Measurements from ENCODE around the gene CAB39L. TPM values are rescaled to one million over a fixed set of nuclear protein-coding genes. Genes with fewer than 3 reads are reported as not detected.
A peak's percentile ranks its signal among the peaks of the same experiment; 100 is the strongest.

The CAB39L gene
- total RNA-seq: 10 to 100 TPM in 1 of 2 donors, 1 to 10 TPM in 1; 5.1 to 13.8 TPM

DNA sequence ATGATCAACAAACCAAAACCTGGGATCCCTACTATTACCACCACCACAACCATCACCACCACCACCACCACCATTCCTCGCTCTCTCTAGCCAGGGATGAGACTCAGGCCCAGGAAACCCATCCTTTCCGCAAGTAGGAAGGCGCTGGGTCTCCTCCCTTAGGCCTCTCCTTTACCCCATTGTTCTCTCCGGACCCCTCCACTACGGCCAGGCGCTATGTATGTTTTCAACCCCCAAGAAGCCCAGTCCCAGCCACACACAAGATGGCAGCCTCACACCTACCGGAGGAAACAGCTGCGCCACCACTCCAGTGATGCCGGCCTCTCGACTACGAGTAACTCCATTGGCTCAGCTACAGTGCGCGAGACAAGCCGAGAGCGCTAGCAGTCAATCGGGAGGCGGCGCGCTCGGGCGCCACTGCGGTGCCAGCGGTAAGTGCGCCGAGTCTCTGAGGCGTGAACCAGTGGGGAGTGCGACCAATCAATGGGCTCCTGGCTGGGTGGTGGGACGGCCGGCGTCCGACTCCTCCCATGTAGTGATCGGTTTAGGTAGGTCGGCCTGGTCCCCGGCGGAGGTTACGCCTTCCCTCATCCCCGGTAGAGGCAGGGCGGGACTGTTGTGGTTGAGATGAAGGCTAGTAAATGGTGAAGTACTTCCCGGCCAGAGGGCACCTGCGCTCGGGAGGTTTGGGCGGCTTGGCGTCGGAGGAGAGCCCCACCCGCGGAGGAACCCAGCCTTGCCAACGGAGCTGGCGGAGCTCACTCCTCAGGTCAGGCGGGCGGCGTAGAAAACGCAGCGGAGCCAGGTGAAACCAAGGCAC lies at the start of gene CAB39L, which contains the start of gene SETDB2:
Gene CAB39L, minus strand, starts transcription at position 361 of the 820 bp plus-strand sequence. CDS start 61,154 bp downstream, outside the sequence.
Gene SETDB2, plus strand, starts transcription at position 571 of the 820 bp plus-strand sequence. CDS start 7,620 bp downstream, outside the sequence.
- H3K4me3 Mint-ChIP-seq: peak within 1 kb of the TSS; percentile 87
- peak; percentile 93 for ATAC-seq (replicated peaks)
- no peaks in the 10 kb centered on the region for H3K9me3 Mint-ChIP-seq
- H3K27me3 Mint-ChIP-seq: no peaks in the 10 kb centered on the region
- peaks cover 17% of the 10 kb centered on the region for H3K4me1 Mint-ChIP-seq
- peak within 1 kb of the TSS; percentile 97 for H3K27ac Mint-ChIP-seq
- peaks cover 40% of the 10 kb centered on the region for H3K36me3 Mint-ChIP-seq (ENCODE audit: low read depth)

DNA sequence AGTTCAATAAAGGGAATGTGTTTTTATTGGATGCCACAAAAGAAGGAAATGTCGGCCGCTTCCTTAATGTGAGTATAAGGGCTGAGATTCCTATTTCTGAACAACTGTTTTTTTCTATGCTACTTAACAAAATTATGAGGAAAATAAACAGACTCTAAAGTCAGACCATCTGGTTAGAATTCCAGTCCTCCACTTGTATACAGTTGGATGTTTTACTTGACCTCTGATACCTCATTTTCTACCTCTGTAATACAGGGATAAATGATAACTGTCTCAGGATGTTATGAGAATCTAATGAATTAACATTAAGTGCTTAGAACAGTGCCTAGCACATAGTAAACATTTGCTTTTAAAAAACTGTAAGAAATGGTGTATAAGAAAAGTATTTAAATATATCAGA lies 44.7 kb upstream of the CAB39L start:
- H3K27ac Mint-ChIP-seq: no peak overlapping the region
- ATAC-seq (replicated peaks): no peak
- peaks cover 59% of the 10 kb centered on the region for H3K36me3 Mint-ChIP-seq (ENCODE audit: low read depth)
- no peak overlapping the region for H3K4me3 Mint-ChIP-seq
- H3K9me3 Mint-ChIP-seq: no peaks in the 10 kb centered on the region
- H3K4me1 Mint-ChIP-seq: no peaks in the 10 kb centered on the region
- no peaks in the 10 kb centered on the region for H3K27me3 Mint-ChIP-seq

DNA sequence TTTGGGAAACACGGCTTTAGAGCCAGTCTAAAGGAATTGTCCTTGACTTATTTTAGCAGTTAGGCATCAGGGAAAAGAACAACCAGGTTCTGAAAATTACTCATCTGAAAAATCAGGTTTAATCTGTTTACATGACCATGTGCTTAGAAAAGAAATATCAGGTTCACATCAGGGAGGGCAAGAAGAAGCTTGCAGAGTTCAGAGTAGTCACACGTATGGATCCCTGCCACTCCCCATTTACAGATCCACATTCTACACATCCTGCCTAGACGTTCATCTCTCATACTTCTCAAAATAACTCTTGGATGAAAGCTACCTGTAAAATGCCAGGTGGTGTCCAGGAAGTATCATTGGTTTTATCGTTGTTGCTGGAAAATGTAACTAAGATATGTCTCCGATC lies 37.9 kb upstream of the CAB39L start:
- no peak overlapping the region for H3K27ac Mint-ChIP-seq
- no peaks in the 10 kb centered on the region for H3K9me3 Mint-ChIP-seq
- H3K27me3 Mint-ChIP-seq: no peaks in the 10 kb centered on the region
- H3K4me3 Mint-ChIP-seq: no peak overlapping the region
- no peaks in the 10 kb centered on the region for H3K4me1 Mint-ChIP-seq
- ATAC-seq (replicated peaks): no peak
- peaks cover 95% of the 10 kb centered on the region for H3K36me3 Mint-ChIP-seq (ENCODE audit: low read depth)

DNA sequence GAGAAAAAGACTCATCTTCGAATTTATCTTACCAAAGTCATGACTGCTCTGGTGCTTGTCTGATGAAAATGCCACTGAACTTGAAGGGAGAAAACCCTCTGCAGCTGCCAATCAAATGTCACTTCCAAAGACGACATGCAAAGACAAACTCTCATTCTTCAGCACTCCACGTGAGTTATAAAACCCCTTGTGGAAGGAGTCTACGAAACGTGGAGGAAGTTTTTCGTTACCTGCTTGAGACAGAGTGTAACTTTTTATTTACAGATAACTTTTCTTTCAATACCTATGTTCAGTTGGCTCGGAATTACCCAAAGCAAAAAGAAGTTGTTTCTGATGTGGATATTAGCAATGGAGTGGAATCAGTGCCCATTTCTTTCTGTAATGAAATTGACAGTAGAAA lies 32.7 kb upstream of the CAB39L start:
- Mint-ChIP-seq H3K4me1 (no peaks in the 10 kb centered on the region), H3K4me3 (no peak overlapping the region), H3K9me3 (no peaks in the 10 kb centered on the region), H3K36me3 (ENCODE audit: low read depth) (peaks cover 92% of the 10 kb centered on the region), H3K27ac (no peak overlapping the region), H3K27me3 (no peaks in the 10 kb centered on the region)
- ATAC-seq (replicated peaks): no peak

DNA sequence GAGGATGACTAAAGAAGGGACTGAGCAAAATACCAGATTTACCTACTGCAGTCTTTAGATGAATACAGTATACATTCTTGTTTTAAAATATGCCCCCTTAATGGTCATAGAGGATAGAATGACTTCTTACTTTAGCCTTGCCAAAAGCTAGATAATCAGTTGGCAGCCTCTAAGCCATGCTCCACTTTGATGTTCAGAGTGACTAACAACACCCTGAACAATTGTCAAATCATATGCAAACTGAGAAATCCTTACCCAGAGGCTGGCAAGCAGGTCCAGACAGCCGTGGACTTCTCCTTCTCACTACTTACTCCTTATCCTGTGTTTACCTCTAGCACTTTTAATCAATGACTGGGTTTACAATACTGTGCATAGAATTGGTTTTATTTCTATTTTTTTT lies 28.3 kb upstream of the CAB39L start:
- Mint-ChIP-seq H3K36me3 (ENCODE audit: low read depth) (peaks cover 92% of the 10 kb centered on the region), H3K9me3 (no peaks in the 10 kb centered on the region), H3K27me3 (no peaks in the 10 kb centered on the region), H3K27ac (no peak overlapping the region), H3K4me1 (no peaks in the 10 kb centered on the region), H3K4me3 (no peak overlapping the region)
- peak; percentile 31 for ATAC-seq (replicated peaks)

DNA sequence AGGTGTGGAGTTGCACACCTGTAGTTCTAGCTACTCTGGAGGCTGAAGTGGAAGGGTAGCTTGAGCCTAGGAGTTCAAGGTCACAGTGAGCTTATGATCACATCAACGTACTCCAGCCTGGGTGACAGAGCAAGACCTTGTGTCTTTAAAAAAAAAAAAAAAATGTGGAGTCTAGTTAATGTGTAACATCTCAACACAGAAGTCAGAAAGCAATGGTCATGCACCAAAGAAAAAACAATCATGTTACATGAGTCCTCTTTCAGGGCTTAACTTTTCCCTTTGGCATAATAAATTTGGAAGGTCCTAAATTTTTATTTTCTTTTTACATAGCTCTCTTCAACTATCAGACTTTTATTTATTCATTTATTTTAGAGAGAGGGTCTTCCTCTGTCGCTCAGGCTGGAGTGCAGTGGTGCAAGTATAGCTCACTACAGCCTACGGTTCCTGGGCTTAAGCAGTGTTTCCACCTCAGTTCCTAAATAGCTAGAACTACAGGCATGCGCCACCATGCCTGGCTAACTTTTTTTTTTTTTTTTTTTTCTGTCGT lies 22.5 kb upstream of the CAB39L start:
- H3K36me3 Mint-ChIP-seq (ENCODE audit: low read depth): peaks cover 100% of the 10 kb centered on the region
- ATAC-seq (replicated peaks): no peak
- no peaks in the 10 kb centered on the region for H3K9me3 Mint-ChIP-seq
- no peak overlapping the region for H3K4me3 Mint-ChIP-seq
- H3K27me3 Mint-ChIP-seq: no peaks in the 10 kb centered on the region
- no peak overlapping the region for H3K27ac Mint-ChIP-seq
- H3K4me1 Mint-ChIP-seq: no peaks in the 10 kb centered on the region

DNA sequence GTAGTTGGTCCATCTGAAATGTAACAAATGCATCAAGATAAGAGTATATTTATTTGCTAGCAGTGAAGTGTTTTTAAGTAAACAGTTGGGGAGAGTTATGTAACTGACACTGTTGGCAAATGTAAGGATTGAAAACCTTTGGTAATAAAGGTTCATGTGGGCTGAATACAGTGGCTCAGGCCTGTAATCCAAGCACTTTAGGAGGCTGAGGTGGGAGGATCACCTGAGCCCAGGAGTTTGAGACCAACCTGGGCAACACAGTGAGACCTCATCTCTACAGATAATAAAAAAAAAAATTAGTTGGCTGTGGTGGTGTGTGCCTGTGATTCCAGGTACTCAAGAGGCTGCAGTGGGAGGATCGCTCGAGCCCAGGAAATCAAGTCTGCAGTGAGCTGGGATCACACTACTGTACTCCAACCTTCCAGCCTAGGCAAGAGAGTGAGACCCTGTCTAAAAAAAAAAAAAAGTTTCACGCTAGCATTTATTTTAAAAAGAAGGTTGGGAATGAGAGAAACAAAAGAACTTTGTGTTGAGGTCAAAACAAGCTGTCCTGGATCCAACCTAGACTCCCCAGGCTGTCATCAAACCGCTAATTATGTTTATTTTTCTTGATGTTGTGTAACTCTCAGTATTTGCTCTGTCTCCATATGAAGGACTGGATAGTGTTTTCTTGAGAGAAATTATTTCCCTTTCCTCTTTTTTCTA lies 20.9 kb upstream of the CAB39L start:
- H3K4me1 Mint-ChIP-seq: no peaks in the 10 kb centered on the region
- no peaks in the 10 kb centered on the region for H3K9me3 Mint-ChIP-seq
- peaks cover 99% of the 10 kb centered on the region for H3K36me3 Mint-ChIP-seq (ENCODE audit: low read depth)
- H3K27ac Mint-ChIP-seq: no peak overlapping the region
- no peak for ATAC-seq (replicated peaks)
- H3K4me3 Mint-ChIP-seq: no peak overlapping the region
- no peaks in the 10 kb centered on the region for H3K27me3 Mint-ChIP-seq

DNA sequence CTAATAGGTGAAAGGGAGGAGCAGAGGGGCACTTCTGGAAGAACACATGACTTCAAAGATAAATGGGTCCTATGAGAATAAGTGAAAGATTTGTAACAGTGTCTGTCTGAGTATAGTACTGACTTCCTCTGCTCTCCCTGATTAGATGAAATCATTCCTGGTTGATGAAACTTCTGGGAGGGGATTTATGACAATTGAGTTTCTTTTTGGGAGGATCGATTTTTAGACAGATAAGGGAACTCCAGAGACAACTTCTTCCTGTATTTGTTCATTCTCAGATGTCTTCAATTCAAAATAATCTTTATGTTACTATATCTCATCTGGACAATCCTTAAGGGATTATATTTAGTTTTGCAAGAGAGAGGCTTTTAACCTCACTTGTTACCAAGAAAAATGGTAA lies 20.2 kb upstream of the CAB39L start:
- Mint-ChIP-seq H3K27me3 (no peaks in the 10 kb centered on the region), H3K36me3 (ENCODE audit: low read depth) (peaks cover 92% of the 10 kb centered on the region)

DNA sequence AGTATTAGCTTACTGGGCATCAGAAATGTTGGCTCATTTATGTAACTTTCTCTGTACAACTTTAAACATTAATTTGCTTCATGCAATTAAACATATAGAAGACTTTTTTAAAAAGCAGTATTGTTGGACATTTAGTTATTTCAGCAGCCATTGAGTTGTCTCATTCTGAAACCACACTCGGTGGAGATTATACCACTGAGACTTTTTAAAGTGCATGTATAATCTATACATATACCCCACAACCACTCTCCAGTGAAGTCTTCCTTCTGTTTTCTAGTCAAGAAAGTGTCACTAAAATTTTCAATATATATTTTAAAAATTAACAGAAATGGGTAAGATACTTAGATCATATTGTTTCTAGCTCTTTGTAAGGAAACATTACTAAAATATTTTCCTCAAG lies 15.7 kb upstream of the CAB39L start:
- no peak overlapping the region for H3K27ac Mint-ChIP-seq
- H3K36me3 Mint-ChIP-seq (ENCODE audit: low read depth): peaks cover 53% of the 10 kb centered on the region
- H3K27me3 Mint-ChIP-seq: no peaks in the 10 kb centered on the region
- no peaks in the 10 kb centered on the region for H3K9me3 Mint-ChIP-seq
- ATAC-seq (replicated peaks): peak; percentile 23
- peaks cover 7% of the 10 kb centered on the region for H3K4me1 Mint-ChIP-seq
- H3K4me3 Mint-ChIP-seq: no peak overlapping the region

More for the DNA sequence above, 20.2 kb upstream of the CAB39L start:
- Mint-ChIP-seq H3K9me3 (no peaks in the 10 kb centered on the region), H3K4me1 (no peaks in the 10 kb centered on the region), H3K27ac (no peak overlapping the region), H3K4me3 (no peak overlapping the region)
- ATAC-seq (replicated peaks): no peak

DNA sequence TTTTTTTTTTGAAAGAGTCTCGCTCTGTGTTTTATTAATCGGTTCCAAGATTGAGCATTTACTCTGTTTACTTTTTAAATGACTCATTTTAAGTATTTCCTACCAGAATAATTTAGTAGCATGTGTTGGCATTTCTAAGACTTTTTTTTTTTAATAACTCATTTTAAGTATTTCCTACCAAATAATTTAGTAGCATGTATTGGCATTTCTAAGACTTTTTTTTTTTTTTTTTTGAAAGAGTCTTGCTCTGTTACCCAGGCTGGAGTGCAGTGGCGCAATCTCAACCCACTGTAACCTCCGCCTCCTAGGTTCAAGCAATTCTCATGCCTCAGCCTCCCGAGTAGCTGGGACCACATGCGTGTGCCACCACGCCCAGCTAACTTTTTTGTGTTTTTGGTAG lies 13.4 kb upstream of the CAB39L start:
- H3K4me3 Mint-ChIP-seq: no peak overlapping the region
- no peak for ATAC-seq (replicated peaks)
- peaks cover 20% of the 10 kb centered on the region for H3K4me1 Mint-ChIP-seq
- no peak overlapping the region for H3K27ac Mint-ChIP-seq
- no peaks in the 10 kb centered on the region for H3K9me3 Mint-ChIP-seq
- H3K36me3 Mint-ChIP-seq (ENCODE audit: low read depth): peaks cover 39% of the 10 kb centered on the region
- no peaks in the 10 kb centered on the region for H3K27me3 Mint-ChIP-seq

DNA sequence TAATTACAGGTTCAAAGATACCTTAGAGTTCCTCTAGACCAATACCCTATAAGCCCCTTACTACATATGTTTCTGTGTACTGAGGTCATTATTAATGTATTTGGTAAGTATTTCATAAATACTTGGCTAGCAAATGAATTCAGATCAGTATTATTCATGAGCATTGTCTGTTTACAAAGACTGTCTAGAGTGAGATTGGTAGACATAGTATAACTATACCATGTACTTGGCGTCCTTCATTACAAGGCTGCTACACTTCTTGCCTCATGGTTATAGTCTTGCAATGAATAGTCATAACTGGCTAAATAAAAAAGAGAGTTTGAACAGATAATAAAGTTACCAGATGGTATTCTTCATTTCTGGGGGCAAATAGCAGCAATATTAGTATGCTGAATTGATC lies 12.3 kb upstream of the CAB39L start:
- Mint-ChIP-seq H3K4me3 (no peak overlapping the region), H3K27ac (no peak overlapping the region), H3K27me3 (no peaks in the 10 kb centered on the region), H3K4me1 (peaks cover 20% of the 10 kb centered on the region), H3K36me3 (ENCODE audit: low read depth) (peaks cover 36% of the 10 kb centered on the region), H3K9me3 (no peaks in the 10 kb centered on the region)
- no peak for ATAC-seq (replicated peaks)

DNA sequence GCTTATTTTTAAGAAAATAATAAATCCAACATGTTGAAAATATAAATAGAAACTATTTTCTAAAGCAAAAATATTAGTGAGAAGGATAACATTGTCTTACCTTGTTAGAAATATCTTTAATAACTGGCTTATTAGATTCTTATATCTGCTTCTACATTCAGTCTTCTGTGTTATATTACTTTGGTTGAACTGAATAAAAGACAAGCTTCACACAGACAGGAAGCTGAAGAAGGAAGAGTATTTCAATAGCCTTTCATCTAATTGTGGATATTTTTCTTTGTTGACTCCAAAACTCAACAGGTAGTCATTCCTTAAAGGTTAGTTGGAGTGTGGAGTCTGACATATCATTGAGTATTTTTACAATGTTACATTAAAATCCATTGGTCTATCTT lies 11.1 kb upstream of the CAB39L start:
- Mint-ChIP-seq H3K27me3 (no peaks in the 10 kb centered on the region), H3K4me3 (no peak overlapping the region), H3K27ac (peak overlapping the region; percentile 85), H3K4me1 (peaks cover 26% of the 10 kb centered on the region), H3K36me3 (ENCODE audit: low read depth) (peaks cover 29% of the 10 kb centered on the region), H3K9me3 (no peaks in the 10 kb centered on the region)
- ATAC-seq (replicated peaks): no peak

DNA sequence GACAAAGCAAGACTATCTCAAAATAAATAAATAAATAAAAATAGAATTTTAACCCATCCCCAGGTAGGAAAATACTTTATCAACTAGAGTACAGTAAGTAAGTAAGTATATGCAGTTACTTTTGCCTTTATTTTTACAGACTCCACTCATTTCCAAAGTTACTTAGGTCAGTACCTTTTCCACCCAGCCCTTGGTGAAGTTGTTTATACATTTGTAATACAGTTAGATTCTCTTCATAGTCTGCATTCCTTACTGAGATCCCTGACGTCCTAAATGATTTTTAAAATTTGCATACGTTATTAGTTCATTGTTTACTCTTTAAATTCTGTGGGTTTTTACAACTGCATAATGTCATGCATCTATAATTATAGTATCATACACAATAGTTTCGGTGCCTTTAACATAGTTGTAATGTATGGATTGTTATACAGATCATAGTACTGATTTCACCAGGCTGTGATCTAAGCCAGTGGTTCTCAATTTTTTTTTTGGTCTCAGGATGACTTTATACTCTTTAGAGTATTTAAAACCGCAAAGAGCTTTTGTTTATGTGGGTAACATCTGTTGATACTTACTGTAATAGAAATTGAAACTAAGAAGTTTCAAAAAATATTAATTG lies 10.6 kb upstream of the CAB39L start:
- H3K9me3 Mint-ChIP-seq: no peaks in the 10 kb centered on the region
- no peaks in the 10 kb centered on the region for H3K27me3 Mint-ChIP-seq
- H3K36me3 Mint-ChIP-seq (ENCODE audit: low read depth): peaks cover 33% of the 10 kb centered on the region
- peak overlapping the region; percentile 85 for H3K27ac Mint-ChIP-seq
- peak overlapping the region; percentile 60 for H3K4me3 Mint-ChIP-seq
- peaks cover 31% of the 10 kb centered on the region for H3K4me1 Mint-ChIP-seq
- peak; percentile 95 for ATAC-seq (replicated peaks)

DNA sequence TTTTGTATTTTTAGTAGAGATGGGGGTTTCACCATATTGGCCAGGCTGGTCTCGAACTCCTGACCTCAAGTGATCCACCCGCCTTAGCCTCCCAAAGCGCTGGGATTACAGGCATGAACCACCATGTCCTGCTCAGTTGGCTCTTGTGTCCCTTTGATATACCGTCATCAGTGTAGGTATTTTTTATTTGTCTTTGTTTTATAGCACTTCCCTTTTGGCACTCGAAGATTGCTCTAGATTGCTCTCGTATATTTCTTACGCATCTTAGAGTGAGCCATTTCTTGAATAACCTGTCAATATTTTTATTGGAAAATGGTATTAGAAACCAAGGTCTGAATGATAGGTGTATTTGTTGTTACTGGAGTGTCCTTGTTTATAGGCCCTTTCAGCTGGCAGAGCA lies 9.6 kb upstream of the CAB39L start:
- peaks cover 37% of the 10 kb centered on the region for H3K36me3 Mint-ChIP-seq (ENCODE audit: low read depth)
- no peak overlapping the region for H3K4me3 Mint-ChIP-seq
- peaks cover 38% of the 10 kb centered on the region for H3K4me1 Mint-ChIP-seq
- H3K9me3 Mint-ChIP-seq: no peaks in the 10 kb centered on the region
- no peak overlapping the region for H3K27ac Mint-ChIP-seq
- H3K27me3 Mint-ChIP-seq: no peaks in the 10 kb centered on the region
- no peak for ATAC-seq (replicated peaks)
